Endothelial cell (in vitro differentiated cells): Measurements from ENCODE around the gene BANF2. TPM values are rescaled to one million over a fixed set of nuclear protein-coding genes. Genes with fewer than 3 reads are reported as not detected.
"Not testable (repeated sequence)": the region's sequence is repeated elsewhere in the genome, so short reads cannot be mapped to it uniquely, and the experiment has no call there.

Source experiments
- DNase-seq: peaks from one replicate; pipeline ENCODE4 v3.0.0; 2021; ENCODE audit warnings: low spot score
- H3K27ac Mint-ChIP-seq: one replicate; pipeline ENCODE4 v1.8.0; 2021; ENCODE audit warnings: mixed read lengths, inconsistent platforms; ENCODE audit not compliant: unreplicated experiment
- H3K27me3 Mint-ChIP-seq: one replicate; pipeline ENCODE4 v1.8.0; 2021; ENCODE audit warnings: mild to moderate bottlenecking, moderate library complexity, mixed read lengths, inconsistent platforms; ENCODE audit not compliant: unreplicated experiment
- H3K36me3 Mint-ChIP-seq: one replicate; pipeline ENCODE4 v1.8.0; 2021; ENCODE audit warnings: mild to moderate bottlenecking, low read depth, mixed read lengths, inconsistent platforms; ENCODE audit not compliant: unreplicated experiment
- H3K4me1 Mint-ChIP-seq: one replicate; pipeline ENCODE4 v1.8.0; 2021; ENCODE audit warnings: mild to moderate bottlenecking, mixed read lengths, inconsistent platforms; ENCODE audit not compliant: unreplicated experiment
- H3K4me3 Mint-ChIP-seq: one replicate; pipeline ENCODE4 v1.8.0; 2021; ENCODE audit warnings: mild to moderate bottlenecking, mixed read lengths, inconsistent platforms; ENCODE audit not compliant: unreplicated experiment
- H3K9me3 Mint-ChIP-seq: one replicate; pipeline ENCODE4 v1.8.0; 2021; ENCODE audit warnings: mixed read lengths, inconsistent platforms; ENCODE audit not compliant: unreplicated experiment
- CTCF ChIP-seq: fragments of 200-600 bp; sonication (generic); IDR thresholded peaks from one replicate; pipeline ENCODE4 v1.5.0; 2021; ENCODE audit warnings: antibody characterized with exemption; ENCODE audit not compliant: unreplicated experiment
- total RNA-seq: library from RNA; stranded (reverse); fragmentation: NEBNext Ultra II Directional; extraction: Animal tissue kit (Norgen Biotek cat#: 25700); gene quantifications from one replicate; pipeline ENCODE4 v1.2.1, GENCODE V29; 2021; ENCODE audit not compliant: unreplicated experiment

Gene BANF2
- total RNA-seq, 1 donor from 2014 or later = not detected

GRCh38 chr20:17655865-17656479 is 43.8 kb upstream of the BANF2 start:
- peaks cover 48% of the 10 kb centered on the region for H3K36me3 Mint-ChIP-seq
- no peak for DNase-seq

GRCh38 chr20:17657079-17657825 is 42.5 kb upstream of the BANF2 start:
- H3K27ac Mint-ChIP-seq = peak overlapping the region; percentile 33
- no peaks in the 10 kb centered on the region for H3K27me3 Mint-ChIP-seq
- H3K4me1 Mint-ChIP-seq = peaks cover 25% of the 10 kb centered on the region
- peaks cover 48% of the 10 kb centered on the region for H3K36me3 Mint-ChIP-seq
- no peak for TF ChIP-seq CTCF
- DNase-seq = no peak
- no peak overlapping the region for H3K4me3 Mint-ChIP-seq
- no peaks in the 10 kb centered on the region for H3K9me3 Mint-ChIP-seq

More at GRCh38 chr20:17655865-17656479, 43.8 kb upstream of the BANF2 start:
- Mint-ChIP-seq H3K4me3 (no peak overlapping the region), H3K4me1 (peaks cover 18% of the 10 kb centered on the region), H3K27me3 (no peaks in the 10 kb centered on the region), H3K27ac (no peak overlapping the region), H3K9me3 (no peaks in the 10 kb centered on the region)
- TF ChIP-seq CTCF = no peak

- no peaks in the 10 kb centered on the region for H3K27me3 Mint-ChIP-seq
- no peak for DNase-seq
- H3K4me3 Mint-ChIP-seq = peak overlapping the region; percentile 21
- H3K4me1 Mint-ChIP-seq = peaks cover 26% of the 10 kb centered on the region
- no peak for TF ChIP-seq CTCF
- no peaks in the 10 kb centered on the region for H3K9me3 Mint-ChIP-seq
- H3K27ac Mint-ChIP-seq = no peak overlapping the region
- peaks cover 48% of the 10 kb centered on the region for H3K36me3 Mint-ChIP-seq
Observed at GRCh38 chr20:17657898-17658647, 41.7 kb upstream of the BANF2 start.

GRCh38 chr20:17658648-17658993 is 41.1 kb upstream of the BANF2 start:
- TF ChIP-seq CTCF = no peak
- H3K27me3 Mint-ChIP-seq = no peaks in the 10 kb centered on the region
- H3K9me3 Mint-ChIP-seq = no peaks in the 10 kb centered on the region
- no peak overlapping the region for H3K27ac Mint-ChIP-seq
- peaks cover 26% of the 10 kb centered on the region for H3K4me1 Mint-ChIP-seq
- H3K4me3 Mint-ChIP-seq = peak overlapping the region; percentile 21
- DNase-seq = no peak
- H3K36me3 Mint-ChIP-seq = peaks cover 48% of the 10 kb centered on the region

- not testable (repeated sequence) for H3K27me3 Mint-ChIP-seq, DNase-seq, H3K9me3 Mint-ChIP-seq, H3K27ac Mint-ChIP-seq
- Mint-ChIP-seq H3K4me3 (peak overlapping the region; percentile 69), H3K36me3 (peaks cover 44% of the 10 kb centered on the region), H3K4me1 (peaks cover 30% of the 10 kb centered on the region)
Observed at GRCh38 chr20:17659344-17659743, 40.4 kb upstream of the BANF2 start.
